Loucy (cell line): Measurements from ENCODE around the gene SMG7.

Source experiments
- H2AFZ ChIP-seq: fragments of 200-600 bp; sonication (generic); 2 replicates; pipeline ENCODE4 v1.6.0; 2016; ENCODE audit warnings: antibody characterized with exemption, mild to moderate bottlenecking, low read length, moderate library complexity
- H3F3A ChIP-seq: fragments of 200-600 bp; 2 replicates; pipeline ENCODE4 v1.6.0; 2016; ENCODE audit warnings: antibody characterized with exemption, low read depth, mild to moderate bottlenecking
- H3K27me3 ChIP-seq: fragments of 200-600 bp; sonication (generic); 2 replicates; pipeline ENCODE4 v1.6.1; 2014; ENCODE audit warnings: low read length, mild to moderate bottlenecking; ENCODE audit not compliant: insufficient read depth, poor library complexity, severe bottlenecking
- H3K36me3 ChIP-seq: fragments of 200-600 bp; sonication (generic); 2 replicates; pipeline ENCODE4 v1.6.1; 2016; ENCODE audit warnings: low read length; ENCODE audit not compliant: insufficient read depth
- H3K4me1 ChIP-seq: fragments of 200-600 bp; sonication (generic); 2 replicates; pipeline ENCODE4 v1.5.1; 2014; ENCODE audit warnings: low read length, mild to moderate bottlenecking; ENCODE audit not compliant: insufficient read depth, poor library complexity, severe bottlenecking
- H3K4me2 ChIP-seq: fragments of 200-600 bp; sonication (generic); 2 replicates; pipeline ENCODE4 v1.6.0; 2014; ENCODE audit warnings: antibody characterized with exemption, low read length, low read depth, mild to moderate bottlenecking; ENCODE audit not compliant: poor library complexity, severe bottlenecking
- H3K4me3 ChIP-seq: fragments of 200-600 bp; sonication (generic); 2 replicates; pipeline ENCODE4 v1.5.1; 2014; ENCODE audit warnings: low read length, mild to moderate bottlenecking, mixed read lengths; ENCODE audit not compliant: poor library complexity, severe bottlenecking
- H3K79me2 ChIP-seq: fragments of 200-600 bp; sonication (generic); 2 replicates; pipeline ENCODE4 v1.6.1; 2014; ENCODE audit warnings: low read length; ENCODE audit not compliant: insufficient read depth
- H3K9ac ChIP-seq: fragments of 200-600 bp; sonication (generic); 2 replicates; pipeline ENCODE4 v1.6.0; 2014; ENCODE audit warnings: mild to moderate bottlenecking, low read depth, low read length, moderate library complexity; ENCODE audit not compliant: poor library complexity, severe bottlenecking
- H3K9me2 ChIP-seq: fragments of 200-600 bp; sonication (generic); replicated peaks from 2 replicates; pipeline ENCODE4 v1.6.1; 2016; ENCODE audit warnings: low read depth, low read length, mixed read lengths
- H3K9me3 ChIP-seq: fragments of 200-600 bp; sonication (generic); 2 replicates; pipeline ENCODE4 v1.6.1; 2014; ENCODE audit warnings: mild to moderate bottlenecking, antibody characterized with exemption, low read length, low read depth; ENCODE audit not compliant: insufficient read depth
- H4K20me1 ChIP-seq: fragments of 200-600 bp; sonication (generic); 2 replicates; pipeline ENCODE4 v1.6.0; 2014; ENCODE audit warnings: antibody characterized with exemption, low read length, mild to moderate bottlenecking; ENCODE audit not compliant: insufficient read depth, poor library complexity, severe bottlenecking
- EZH2phosphoT487 ChIP-seq: fragments of 200-600 bp; IDR thresholded peaks from 2 replicates; pipeline ENCODE4 v1.6.1; 2018; ENCODE audit warnings: antibody characterized with exemption, mild to moderate bottlenecking, moderate library complexity, borderline replicate concordance
- TF ChIP-seq, protein P1 (sequence below): fragments of 200-600 bp; sonication (generic); conservative IDR thresholded peaks from 2 replicates; pipeline ENCODE4 v1.5.1; 2014; ENCODE audit warnings: mild to moderate bottlenecking, antibody characterized with exemption, low read length

SMG7 gene

GRCh38 chr1:183431840-183432547 lies 40.3 kb upstream of the SMG7 start:
- no peak overlapping the region for H3K9ac ChIP-seq
- TF ChIP-seq EZH2phosphoT487, result no peak
- TF ChIP-seq, protein P1, sequence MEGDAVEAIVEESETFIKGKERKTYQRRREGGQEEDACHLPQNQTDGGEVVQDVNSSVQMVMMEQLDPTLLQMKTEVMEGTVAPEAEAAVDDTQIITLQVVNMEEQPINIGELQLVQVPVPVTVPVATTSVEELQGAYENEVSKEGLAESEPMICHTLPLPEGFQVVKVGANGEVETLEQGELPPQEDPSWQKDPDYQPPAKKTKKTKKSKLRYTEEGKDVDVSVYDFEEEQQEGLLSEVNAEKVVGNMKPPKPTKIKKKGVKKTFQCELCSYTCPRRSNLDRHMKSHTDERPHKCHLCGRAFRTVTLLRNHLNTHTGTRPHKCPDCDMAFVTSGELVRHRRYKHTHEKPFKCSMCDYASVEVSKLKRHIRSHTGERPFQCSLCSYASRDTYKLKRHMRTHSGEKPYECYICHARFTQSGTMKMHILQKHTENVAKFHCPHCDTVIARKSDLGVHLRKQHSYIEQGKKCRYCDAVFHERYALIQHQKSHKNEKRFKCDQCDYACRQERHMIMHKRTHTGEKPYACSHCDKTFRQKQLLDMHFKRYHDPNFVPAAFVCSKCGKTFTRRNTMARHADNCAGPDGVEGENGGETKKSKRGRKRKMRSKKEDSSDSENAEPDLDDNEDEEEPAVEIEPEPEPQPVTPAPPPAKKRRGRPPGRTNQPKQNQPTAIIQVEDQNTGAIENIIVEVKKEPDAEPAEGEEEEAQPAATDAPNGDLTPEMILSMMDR, result no peak

GRCh38 chr1:183432548-183432875 lies 39.8 kb upstream of the SMG7 start:
- Histone ChIP-seq H3K79me2 (no peaks in the 10 kb centered on the region), H3K9ac (no peak overlapping the region), H3F3A (no peaks in the 10 kb centered on the region), H3K27me3 (no peaks in the 10 kb centered on the region), H3K9me3 (no peaks in the 10 kb centered on the region), H3K4me2 (no peak overlapping the region), H2AFZ (no peak overlapping the region), H3K9me2 (no peaks in the 10 kb centered on the region), H3K4me3 (no peak overlapping the region), H4K20me1 (no peaks in the 10 kb centered on the region), H3K4me1 (no peaks in the 10 kb centered on the region), H3K36me3 (no peaks in the 10 kb centered on the region)
- TF ChIP-seq EZH2phosphoT487, result no peak
- TF ChIP-seq, protein P1, result no peak

More at GRCh38 chr1:183431840-183432547, 40.3 kb upstream of the SMG7 start:
- Histone ChIP-seq H3K27me3 (no peaks in the 10 kb centered on the region), H3K9me3 (no peaks in the 10 kb centered on the region), H3K9me2 (no peaks in the 10 kb centered on the region), H4K20me1 (no peaks in the 10 kb centered on the region), H3K79me2 (no peaks in the 10 kb centered on the region), H3K4me1 (no peaks in the 10 kb centered on the region), H2AFZ (no peak overlapping the region), H3K4me2 (no peak overlapping the region), H3K4me3 (no peak overlapping the region), H3F3A (no peaks in the 10 kb centered on the region), H3K36me3 (no peaks in the 10 kb centered on the region)

DNA sequence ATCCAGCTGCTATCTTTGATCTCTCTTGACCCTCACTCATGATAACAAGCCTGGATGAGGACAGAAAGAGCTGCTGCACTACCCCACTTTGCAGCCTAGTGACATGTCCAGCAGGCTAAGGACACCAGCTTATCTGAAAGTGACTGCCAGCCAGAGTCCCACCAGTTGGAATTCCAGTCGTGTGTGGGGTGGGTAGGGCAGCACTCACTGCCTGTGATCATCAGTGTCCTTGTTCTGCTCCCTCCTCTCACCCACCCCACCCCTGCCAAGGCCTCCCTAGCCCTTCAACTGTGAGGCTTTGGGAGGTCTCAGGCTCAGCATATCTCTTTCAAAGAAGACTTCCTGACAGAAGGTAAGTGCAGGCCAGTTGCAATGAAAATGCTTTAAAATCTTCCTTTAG lies 38.6 kb upstream of the SMG7 start:
- TF ChIP-seq, protein P1, result no peak
- no peak for TF ChIP-seq EZH2phosphoT487
- no peaks in the 10 kb centered on the region for H3K9me2 ChIP-seq
- H3K9ac ChIP-seq, result no peak overlapping the region
- no peak overlapping the region for H2AFZ ChIP-seq
- no peaks in the 10 kb centered on the region for H3K9me3 ChIP-seq
- H3K27me3 ChIP-seq, result no peaks in the 10 kb centered on the region
- H3K4me1 ChIP-seq, result no peaks in the 10 kb centered on the region
- H4K20me1 ChIP-seq, result no peaks in the 10 kb centered on the region
- no peak overlapping the region for H3K4me3 ChIP-seq
- H3K79me2 ChIP-seq, result no peaks in the 10 kb centered on the region
- no peaks in the 10 kb centered on the region for H3F3A ChIP-seq
- H3K4me2 ChIP-seq, result no peak overlapping the region
- no peaks in the 10 kb centered on the region for H3K36me3 ChIP-seq
